Measurements from ENCODE around the gene C16orf87.

C16orf87 gene

GRCh38 chr16:46753015-46753414 lies 78.0 kb downstream of the C16orf87 start:
- DNase-seq = no peak

GRCh38 chr16:46751381-46751780 lies 79.6 kb downstream of the C16orf87 start:
- DNase-seq = no peak

DNA sequence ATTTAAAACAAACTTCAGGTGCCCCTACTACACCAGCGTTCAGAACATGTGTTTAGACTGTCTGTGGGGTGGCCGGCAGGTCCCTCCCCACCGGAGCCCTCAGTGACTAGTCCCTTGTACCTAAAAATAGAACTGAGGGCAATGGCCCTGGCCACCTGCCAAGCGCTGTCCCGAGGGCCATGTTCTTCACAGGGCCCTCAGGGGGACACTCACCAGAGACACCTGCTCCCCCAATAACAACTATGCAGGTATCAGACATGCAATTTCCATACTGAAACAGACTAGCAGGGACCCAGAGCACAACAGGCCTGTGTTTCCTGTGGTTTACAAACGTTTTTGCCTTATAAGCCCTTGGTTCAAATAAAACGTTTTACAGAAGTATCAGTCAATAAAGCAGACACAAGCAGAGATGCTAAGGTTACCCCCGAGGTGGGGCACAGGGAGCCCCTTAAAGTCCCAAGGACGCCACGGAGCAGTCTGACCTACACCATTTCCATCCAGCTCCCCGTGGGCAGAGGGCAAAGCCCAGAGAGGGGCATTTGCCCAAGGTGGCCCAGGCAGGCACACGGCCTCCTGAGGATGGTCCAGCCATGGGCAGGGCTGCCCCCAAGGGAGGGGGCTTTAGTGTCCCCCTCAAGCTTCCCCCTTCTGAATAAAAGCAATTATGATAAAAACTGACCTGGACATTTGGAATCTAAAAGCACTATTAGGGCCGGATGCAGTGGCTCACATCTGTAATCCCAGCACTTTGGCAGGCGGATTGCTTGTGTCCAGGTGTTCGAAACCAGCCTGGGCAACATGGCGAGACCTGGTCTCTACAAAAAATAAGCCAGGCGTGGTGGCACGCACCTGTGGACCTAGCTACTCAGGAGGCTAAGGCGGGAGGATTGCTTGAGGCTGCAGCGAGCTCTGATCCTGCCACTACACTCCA lies 81.9 kb downstream of the C16orf87 start:
- no peak for DNase-seq

GRCh38 chr16:46747777-46748651 lies 83.0 kb downstream of the C16orf87 start, which contains the start of gene MYLK3:
Gene MYLK3, minus strand, starts transcription at chr16:46748344. Its CDS starts 151 bp downstream, at chr16:46748193.
- DNase-seq = no peak

DNA sequence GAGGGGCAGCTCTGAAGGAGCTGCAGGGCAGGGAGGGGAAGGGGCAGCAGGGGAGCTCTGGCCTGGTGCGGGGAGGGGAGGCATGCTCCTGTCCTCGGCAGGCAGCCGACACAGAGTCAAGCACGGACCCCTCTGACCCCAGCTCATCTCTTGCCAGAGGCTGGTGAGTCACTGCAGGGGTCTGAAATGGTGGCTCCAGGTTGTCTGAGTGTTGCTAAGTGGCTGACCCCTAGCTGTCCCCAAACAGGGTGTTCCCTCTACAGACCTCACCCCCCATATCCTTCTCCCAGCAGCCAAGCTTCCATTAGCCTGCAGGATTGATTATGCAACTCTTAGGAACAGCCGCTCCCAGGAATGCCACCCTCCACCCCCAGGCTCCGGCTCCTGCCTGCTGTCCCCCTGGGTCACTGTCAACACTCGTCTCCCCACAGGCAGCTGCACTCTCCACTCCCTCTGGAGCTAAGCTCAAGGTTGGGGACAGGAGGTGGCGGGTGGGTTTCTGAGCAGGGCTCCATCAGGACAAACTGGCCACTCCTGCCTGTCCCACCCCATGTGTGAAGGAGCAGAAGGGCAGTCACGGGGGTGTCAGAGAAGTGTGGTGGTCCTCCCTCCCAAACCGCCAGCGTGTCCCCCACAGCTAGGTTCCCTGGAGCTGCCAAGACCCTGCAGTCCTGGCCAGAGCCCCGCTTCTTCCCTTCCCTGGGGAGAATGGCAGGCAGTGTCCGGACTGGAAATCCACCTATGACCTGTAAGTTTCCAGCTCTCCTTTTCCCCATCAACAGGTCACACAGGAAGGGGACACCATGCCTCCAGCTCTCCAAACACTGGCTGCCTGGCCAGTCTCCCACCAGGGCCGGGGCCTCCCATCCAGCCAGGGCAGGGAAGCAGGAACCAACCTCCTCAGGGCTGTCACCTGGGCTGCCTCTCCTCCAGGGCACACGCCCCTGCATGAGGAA lies 83.9 kb downstream of the C16orf87 start:
- DNase-seq = no peak

Data from stimulated activated CD4-positive, alpha-beta T cell treated with anti-CD3 and anti-CD28 coated beads, Interleukin-4, amount 100 ng/mL, for 24 hours (primary cell).